ENCODE measurements around the gene TREM2.

DNA sequence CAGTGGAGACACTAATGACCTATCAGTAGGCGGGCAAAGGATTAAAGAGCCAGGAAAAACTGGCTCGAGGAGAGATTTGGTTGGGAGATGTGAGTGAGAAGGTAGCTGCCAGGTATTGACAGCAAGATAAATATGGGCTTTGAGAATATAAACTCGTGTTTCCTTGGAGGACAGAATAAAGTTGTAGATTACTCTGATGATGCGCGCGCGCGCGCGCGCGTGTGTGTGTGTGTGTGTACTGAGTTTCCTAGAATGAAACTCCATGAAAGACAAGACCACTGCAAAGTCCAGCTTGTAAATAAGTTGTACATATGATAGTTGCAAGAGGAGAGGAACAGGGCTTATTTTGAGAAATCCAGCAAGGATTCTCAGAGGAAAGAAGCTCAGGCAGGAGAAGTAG is 13.3 kb upstream of the TREM2 start:
- TF ChIP-seq, protein P1, sequence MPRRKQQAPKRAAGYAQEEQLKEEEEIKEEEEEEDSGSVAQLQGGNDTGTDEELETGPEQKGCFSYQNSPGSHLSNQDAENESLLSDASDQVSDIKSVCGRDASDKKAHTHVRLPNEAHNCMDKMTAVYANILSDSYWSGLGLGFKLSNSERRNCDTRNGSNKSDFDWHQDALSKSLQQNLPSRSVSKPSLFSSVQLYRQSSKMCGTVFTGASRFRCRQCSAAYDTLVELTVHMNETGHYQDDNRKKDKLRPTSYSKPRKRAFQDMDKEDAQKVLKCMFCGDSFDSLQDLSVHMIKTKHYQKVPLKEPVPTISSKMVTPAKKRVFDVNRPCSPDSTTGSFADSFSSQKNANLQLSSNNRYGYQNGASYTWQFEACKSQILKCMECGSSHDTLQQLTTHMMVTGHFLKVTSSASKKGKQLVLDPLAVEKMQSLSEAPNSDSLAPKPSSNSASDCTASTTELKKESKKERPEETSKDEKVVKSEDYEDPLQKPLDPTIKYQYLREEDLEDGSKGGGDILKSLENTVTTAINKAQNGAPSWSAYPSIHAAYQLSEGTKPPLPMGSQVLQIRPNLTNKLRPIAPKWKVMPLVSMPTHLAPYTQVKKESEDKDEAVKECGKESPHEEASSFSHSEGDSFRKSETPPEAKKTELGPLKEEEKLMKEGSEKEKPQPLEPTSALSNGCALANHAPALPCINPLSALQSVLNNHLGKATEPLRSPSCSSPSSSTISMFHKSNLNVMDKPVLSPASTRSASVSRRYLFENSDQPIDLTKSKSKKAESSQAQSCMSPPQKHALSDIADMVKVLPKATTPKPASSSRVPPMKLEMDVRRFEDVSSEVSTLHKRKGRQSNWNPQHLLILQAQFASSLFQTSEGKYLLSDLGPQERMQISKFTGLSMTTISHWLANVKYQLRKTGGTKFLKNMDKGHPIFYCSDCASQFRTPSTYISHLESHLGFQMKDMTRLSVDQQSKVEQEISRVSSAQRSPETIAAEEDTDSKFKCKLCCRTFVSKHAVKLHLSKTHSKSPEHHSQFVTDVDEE (CRISPR knock-in tag; IDR thresholded peaks at IDR 0.05) = no peak
- TF ChIP-seq, protein P2, sequence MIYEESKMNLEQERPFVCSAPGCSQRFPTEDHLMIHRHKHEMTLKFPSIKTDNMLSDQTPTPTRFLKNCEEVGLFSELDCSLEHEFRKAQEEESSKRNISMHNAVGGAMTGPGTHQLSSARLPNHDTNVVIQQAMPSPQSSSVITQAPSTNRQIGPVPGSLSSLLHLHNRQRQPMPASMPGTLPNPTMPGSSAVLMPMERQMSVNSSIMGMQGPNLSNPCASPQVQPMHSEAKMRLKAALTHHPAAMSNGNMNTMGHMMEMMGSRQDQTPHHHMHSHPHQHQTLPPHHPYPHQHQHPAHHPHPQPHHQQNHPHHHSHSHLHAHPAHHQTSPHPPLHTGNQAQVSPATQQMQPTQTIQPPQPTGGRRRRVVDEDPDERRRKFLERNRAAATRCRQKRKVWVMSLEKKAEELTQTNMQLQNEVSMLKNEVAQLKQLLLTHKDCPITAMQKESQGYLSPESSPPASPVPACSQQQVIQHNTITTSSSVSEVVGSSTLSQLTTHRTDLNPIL (CRISPR knock-in tag; IDR thresholded peaks at IDR 0.05; ENCODE audit: low read depth) = no peak
- TF ChIP-seq, protein P3, sequence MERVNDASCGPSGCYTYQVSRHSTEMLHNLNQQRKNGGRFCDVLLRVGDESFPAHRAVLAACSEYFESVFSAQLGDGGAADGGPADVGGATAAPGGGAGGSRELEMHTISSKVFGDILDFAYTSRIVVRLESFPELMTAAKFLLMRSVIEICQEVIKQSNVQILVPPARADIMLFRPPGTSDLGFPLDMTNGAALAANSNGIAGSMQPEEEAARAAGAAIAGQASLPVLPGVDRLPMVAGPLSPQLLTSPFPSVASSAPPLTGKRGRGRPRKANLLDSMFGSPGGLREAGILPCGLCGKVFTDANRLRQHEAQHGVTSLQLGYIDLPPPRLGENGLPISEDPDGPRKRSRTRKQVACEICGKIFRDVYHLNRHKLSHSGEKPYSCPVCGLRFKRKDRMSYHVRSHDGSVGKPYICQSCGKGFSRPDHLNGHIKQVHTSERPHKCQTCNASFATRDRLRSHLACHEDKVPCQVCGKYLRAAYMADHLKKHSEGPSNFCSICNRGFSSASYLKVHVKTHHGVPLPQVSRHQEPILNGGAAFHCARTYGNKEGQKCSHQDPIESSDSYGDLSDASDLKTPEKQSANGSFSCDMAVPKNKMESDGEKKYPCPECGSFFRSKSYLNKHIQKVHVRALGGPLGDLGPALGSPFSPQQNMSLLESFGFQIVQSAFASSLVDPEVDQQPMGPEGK (CRISPR knock-in tag; IDR thresholded peaks at IDR 0.05; ENCODE audit: borderline replicate concordance) = no peak
- no peak for TF ChIP-seq SNAI2 (CRISPR knock-in tag; IDR thresholded peaks at IDR 0.05)
- no peak for TF ChIP-seq ESRRG (CRISPR knock-in tag; IDR thresholded peaks at IDR 0.05)
- no peak for TF ChIP-seq ZNF565 (CRISPR knock-in tag; conservative IDR thresholded peaks at IDR 0.05; ENCODE audit: low read depth)
- TF ChIP-seq TCF4 (CRISPR knock-in tag; IDR thresholded peaks at IDR 0.05; ENCODE audit: borderline replicate concordance) = no peak
- TF ChIP-seq RARB (CRISPR knock-in tag; IDR thresholded peaks at IDR 0.05) = no peak
- no peak for TF ChIP-seq ZC3H10 (CRISPR knock-in tag; IDR thresholded peaks at IDR 0.05)
- TF ChIP-seq PPARA (CRISPR knock-in tag; IDR thresholded peaks at IDR 0.05; ENCODE audit: borderline replicate concordance) = no peak
- TF ChIP-seq ZFP3 (CRISPR knock-in tag; IDR thresholded peaks at IDR 0.05) = no peak
- TF ChIP-seq ARNTL (CRISPR knock-in tag; IDR thresholded peaks at IDR 0.05; ENCODE audit: borderline replicate concordance, low read depth) = no peak

Data from SK-N-SH treated with all-trans-retinoic acid at 6 μM for 48 hours (cell line).